ENCODE measurements around the gene GPD1L.

DNA sequence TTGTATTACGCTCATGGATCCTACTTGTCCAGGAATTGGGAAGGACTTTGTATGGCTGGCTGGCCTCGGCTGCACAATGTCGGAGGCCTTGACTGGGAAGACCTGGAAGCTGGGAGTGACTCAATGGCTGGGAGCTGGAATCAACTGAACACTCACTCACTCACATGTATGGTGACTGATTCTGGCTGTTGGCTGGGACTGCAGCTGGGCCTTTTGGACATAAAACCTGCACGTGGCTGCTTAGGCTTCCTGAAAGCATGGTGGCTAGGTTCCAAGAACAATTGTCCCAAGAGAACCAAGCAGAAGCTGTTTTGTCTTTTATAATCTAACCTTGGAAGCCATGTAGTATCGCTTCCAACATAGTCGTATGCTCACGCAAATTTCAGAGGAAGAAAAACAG is 94.1 kb downstream of the GPD1L start:
- TF ChIP-seq, protein P1, sequence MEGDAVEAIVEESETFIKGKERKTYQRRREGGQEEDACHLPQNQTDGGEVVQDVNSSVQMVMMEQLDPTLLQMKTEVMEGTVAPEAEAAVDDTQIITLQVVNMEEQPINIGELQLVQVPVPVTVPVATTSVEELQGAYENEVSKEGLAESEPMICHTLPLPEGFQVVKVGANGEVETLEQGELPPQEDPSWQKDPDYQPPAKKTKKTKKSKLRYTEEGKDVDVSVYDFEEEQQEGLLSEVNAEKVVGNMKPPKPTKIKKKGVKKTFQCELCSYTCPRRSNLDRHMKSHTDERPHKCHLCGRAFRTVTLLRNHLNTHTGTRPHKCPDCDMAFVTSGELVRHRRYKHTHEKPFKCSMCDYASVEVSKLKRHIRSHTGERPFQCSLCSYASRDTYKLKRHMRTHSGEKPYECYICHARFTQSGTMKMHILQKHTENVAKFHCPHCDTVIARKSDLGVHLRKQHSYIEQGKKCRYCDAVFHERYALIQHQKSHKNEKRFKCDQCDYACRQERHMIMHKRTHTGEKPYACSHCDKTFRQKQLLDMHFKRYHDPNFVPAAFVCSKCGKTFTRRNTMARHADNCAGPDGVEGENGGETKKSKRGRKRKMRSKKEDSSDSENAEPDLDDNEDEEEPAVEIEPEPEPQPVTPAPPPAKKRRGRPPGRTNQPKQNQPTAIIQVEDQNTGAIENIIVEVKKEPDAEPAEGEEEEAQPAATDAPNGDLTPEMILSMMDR (IDR thresholded peaks at IDR 0.05; ENCODE audit: insufficient read depth, low read depth, low read length): no peak
- TF ChIP-seq EZH2 (IDR thresholded peaks at IDR 0.05; ENCODE audit: insufficient read depth, low read length): no peak

Data from astrocyte (in vitro differentiated cells and primary cell).